GM12864 (cell line): Measurements from ENCODE around the gene RND1.
"Not testable (repeated sequence)": the region's sequence is repeated elsewhere in the genome, so short reads cannot be mapped to it uniquely, and the experiment has no call there.

Experiments
- DNase-seq: peaks from one replicate; pipeline ENCODE4 v3.0.0-alpha.2; 2011; ENCODE audit warnings: low read depth
- H3K4me3 ChIP-seq: 2 replicates; pipeline ENCODE4 v1.5.1; 2011; ENCODE audit warnings: mild to moderate bottlenecking, low read depth, low read length, control low read depth
- TF ChIP-seq, protein P1 (sequence below): IDR thresholded peaks from 2 replicates; pipeline ENCODE4 v1.5.1; 2011; ENCODE audit warnings: low read depth, mild to moderate bottlenecking, moderate library complexity, low read length, control low read depth, inconsistent platforms; ENCODE audit errors: missing control alignments

Gene RND1

DNA sequence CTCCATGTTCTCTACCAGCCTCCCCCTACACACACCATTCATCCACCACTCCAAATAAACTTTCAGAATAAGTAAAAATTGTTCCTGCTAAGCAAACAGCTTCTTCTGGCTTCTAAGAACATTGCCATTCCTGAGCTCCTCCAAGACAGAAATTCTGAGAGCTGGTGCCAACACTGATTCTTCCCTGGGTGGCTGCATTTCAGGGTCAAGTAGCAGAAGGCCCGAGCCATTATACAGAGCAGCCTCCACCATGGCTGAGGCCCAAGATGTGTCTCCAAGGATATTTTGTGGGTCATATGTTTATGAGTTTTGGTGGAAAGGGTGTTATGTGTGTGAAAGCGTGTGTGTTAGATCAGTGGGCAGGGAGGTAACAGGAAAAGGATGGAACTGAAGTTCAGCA, 3.5 kb upstream of the RND1 start:
- DNase-seq, result no peak
- TF ChIP-seq, protein P1, sequence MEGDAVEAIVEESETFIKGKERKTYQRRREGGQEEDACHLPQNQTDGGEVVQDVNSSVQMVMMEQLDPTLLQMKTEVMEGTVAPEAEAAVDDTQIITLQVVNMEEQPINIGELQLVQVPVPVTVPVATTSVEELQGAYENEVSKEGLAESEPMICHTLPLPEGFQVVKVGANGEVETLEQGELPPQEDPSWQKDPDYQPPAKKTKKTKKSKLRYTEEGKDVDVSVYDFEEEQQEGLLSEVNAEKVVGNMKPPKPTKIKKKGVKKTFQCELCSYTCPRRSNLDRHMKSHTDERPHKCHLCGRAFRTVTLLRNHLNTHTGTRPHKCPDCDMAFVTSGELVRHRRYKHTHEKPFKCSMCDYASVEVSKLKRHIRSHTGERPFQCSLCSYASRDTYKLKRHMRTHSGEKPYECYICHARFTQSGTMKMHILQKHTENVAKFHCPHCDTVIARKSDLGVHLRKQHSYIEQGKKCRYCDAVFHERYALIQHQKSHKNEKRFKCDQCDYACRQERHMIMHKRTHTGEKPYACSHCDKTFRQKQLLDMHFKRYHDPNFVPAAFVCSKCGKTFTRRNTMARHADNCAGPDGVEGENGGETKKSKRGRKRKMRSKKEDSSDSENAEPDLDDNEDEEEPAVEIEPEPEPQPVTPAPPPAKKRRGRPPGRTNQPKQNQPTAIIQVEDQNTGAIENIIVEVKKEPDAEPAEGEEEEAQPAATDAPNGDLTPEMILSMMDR, result no peak
- no peak overlapping the region for H3K4me3 ChIP-seq

DNA sequence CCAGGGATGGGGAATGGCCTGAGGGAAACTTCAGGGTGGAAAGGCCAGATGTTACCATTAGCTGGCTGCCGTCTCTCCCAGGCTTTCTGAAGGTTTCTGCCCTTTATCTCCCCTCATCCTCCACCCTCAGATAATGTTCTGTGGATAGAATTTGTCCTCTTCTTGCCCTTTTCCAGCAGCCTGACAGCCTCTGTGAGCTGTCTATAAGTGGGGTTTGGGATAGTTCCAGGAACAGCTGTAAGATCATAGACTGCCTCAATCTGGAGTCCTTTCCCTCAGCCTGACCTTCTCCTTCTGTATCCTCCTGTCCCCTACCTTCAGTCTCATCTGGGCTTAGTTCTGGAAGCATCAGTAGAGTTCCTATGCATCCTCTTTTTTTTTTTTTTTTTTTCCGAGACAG, 2.8 kb upstream of the RND1 start:
- DNase-seq, result no peak
- TF ChIP-seq, protein P1, result no peak
- H3K4me3 ChIP-seq, result no peak overlapping the region

DNA sequence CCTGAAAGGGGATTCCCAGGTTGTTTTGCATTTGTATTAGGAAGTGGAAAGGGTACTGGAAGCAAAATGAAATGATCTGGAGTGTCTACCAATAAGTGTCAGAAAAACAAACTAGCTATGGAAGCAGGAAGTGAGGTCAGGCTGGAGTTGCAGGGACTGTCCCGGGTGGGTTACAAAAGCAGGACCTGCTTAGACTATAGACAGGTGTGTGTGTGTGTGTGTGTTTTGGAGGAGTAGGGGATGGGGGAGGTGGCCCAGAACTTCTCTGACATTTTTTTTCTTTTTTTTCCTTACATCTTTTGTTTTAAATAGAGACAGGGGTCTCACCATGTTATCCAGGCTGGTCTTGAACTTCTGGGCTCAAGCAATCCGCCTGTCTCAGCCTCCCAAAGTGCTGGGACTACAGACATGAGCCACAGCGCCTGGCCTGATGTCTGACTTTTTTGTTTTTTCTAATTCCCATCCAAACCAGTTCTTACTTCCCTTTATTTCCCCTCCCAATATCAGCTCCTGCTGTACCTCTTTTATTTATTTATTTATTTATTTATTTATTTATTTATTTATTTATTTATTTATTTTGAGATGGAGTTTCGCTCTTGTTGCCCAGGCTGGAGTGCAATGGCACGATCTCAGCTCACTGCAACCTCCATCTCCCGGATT, 512 bp upstream of the RND1 start:
- TF ChIP-seq, protein P1, result no peak
- DNase-seq, result no peak
- peak overlapping the region; percentile 76; the same call in 1 of the 2 replicates for H3K4me3 ChIP-seq

DNA sequence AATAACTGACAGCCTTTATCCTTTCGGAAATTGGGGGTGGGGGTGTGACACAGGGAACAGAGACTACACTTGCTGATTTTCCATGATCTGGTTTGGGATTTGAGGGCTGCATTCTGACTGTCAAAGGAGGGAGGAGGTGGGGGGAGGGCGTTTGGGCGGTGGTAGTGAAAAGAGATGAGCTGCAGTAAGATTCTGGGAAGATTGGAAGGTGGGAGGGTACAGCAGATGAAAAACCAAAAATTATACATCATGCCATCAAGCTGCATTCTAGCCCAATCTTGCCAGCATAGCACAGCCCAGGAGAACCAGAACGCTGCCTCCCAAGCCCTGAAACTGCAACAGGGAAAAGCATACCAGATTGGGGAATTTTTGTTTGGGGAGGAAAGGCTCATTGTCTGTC, 2.4 kb downstream of the RND1 start:
- DNase-seq, result no peak
- H3K4me3 ChIP-seq, result no peak overlapping the region
- TF ChIP-seq, protein P1, result no peak

DNA sequence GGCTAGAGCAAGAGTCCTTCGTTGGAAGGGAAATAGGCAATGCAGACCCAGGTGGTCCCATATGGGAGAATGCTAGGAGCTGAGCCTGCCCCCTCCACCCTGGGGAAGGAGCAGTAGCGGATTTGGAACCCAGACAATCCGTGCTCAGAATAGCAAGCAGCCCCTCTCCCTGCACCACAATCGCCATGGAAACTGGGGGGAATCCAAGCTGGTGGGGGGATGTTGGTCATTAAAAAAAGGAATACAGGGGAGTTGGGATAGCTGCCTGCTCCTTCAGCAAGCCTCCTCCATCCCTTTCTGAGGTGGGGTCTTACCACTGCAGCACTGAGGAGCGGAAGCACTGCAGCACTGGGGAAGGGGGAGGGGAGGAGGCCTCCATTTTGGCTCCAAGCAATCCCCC, 2.9 kb downstream of the RND1 start:
- no peak for DNase-seq
- no peak overlapping the region for H3K4me3 ChIP-seq
- TF ChIP-seq, protein P1, result no peak

DNA sequence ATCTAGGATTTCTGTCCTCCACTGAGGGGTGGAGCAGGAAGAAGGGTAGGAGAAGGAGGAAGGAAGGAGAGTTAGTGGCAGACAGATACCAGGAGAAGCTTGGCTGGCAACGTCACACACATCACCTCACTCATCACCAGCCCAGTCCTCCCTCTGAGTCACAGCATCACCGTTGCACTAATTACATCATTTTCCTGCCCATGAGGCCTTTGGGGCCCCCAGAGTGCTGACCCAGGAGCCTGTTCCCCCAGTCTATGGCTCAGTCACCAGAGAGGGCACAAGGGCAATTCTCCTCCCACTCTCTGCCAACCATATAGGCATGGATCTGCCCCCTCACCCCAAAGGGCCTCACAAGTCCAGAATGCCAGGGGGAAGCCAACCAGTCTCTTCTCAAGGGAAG, 4.6 kb downstream of the RND1 start:
- TF ChIP-seq, protein P1, result no peak
- H3K4me3 ChIP-seq, result no peak overlapping the region
- DNase-seq, result no peak

DNA sequence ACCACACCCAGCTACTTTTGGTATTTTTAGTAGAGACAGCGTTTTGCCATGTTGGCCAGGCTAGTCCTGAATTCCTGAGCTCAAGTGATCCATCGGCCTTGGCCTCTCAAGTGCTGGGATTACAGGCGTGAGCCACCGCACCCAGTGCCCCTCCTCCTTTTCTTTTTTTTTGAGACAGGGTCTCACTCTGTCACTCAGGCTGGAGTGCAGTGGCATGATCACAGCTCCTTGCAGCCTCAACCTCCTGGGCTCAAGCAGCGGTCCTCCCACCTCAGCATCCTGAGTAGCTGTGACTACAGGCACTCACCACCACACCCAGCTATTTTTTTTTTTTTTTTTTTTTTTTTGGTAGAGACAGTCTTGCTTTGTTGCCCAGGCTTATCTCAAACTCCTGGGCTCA, 5.4 kb downstream of the RND1 start:
- DNase-seq, H3K4me3 ChIP-seq: not testable (repeated sequence)
